Measurements from ENCODE around the gene PPP1CA.

Gene PPP1CA

DNA sequence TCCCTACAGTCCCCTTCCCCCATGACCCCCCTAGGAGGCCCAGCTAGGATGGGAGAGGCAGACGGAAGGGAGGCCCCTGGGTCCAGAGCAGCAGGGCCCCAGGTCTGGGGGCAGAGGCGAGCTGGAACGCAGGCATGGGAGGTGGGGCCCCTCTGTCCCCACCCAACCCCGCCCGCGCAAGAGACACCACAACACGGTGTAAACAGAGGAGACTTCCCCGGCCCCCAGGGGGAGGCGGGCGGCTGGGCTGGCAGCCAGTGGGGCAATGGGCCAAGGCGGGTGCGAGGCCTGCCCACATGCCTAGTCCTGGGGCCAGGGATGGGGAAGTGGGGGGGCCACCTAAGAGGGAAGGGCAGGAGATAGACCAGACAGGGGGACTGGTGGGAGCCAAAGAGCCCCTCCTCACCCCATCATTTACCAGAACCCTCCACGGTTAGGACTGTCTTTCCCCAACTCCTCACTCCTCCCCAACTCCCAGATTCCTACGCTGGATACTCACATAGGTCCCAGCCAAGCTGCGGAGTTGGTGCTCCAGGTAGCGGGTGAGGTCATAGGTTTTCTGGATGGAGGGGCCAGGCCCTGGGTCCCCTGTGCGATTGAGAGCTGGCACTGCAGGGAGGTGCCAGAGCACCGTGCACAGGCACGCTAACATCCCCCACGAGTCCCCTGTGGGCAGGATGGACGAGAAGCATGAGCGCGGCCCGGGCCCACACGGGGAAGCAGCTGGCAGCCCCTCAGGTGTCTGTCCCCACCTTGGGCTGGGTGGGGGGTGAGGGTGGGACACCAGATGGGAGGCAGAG lies 34.5 kb downstream of the PPP1CA start:
- DNase-seq: no peak

GRCh38 chr11:67366546-67366945 lies 35.1 kb downstream of the PPP1CA start:
- DNase-seq: no peak

DNA sequence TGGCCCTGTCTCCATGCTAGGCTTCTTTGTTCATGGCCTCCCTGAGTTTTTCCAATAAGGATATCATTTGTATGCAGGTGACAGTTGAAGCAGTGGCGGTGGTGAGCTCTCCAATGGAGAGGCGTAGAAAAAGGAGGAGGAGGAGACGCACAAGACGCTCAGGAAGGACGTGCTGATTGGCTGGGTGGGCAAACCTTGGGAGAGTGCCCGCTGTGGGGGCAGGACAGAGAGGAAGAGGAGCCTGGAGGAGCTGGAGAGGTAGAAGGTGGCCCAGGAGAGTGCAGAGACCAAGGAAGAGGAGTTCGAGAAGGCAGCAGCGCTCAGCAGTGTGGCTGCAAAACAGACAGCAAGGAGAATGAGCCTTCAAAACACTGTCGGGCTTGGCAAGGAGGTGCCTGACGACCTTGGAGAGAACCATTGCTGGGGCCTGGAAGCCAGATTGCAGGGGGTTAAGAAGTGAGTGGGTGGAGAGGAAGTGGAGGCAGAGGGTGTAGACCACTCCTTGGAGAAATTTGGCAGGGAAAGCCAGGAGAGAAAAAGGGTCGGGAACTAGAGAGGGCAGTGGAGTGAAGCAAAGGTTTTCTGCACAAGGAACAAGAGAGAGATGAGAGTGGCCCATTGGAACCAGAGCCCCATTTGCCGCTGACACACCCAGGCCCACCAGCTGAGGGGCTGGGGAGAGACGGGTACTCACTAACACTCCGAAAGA lies 35.8 kb downstream of the PPP1CA start:
- no peak for DNase-seq

DNA sequence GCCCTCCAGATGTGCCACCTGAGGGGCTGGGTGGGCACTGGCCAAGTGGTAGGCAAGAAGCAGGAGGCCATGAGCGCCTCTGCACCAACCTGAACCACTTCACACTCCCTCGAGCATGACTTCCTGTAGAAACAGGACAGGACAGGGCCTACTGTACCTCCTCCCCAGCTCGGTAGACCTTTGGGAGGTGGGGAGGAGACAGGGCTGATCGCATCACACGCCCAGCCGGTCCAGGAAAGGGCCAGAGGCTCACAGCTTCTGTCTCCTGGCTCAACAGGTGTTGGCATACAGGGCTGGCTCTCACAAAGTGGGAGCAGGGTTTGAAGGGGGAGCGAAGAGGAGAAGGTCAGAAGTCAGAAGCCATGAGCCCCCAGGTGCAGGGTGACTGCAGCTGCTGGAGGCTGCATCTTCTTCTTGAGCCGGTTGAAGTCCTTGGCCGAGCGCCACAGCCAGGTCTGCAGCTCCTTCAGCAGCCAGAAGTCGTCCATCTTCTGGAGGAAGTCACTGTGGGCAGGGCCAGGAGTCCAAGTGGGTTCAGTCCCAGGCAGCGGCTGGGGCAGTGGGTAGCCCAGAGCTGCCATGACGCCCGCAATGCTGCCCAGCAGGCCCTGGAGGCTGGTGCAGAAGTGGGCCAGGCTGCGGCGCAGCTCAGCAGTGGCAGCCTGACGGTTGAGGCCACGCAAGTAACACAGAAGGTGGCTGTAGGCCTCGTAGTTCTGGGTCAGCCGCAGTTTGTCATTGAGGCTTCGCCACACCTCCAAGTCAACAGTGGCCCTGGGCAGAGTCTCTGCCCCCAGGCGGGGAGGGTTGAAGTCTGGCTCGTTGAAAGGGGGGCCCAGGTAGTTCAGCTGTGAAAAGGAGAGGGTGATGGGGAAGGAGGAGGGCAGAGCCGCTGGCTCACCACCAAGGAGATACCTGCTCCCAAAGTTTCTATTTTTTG lies 36.6 kb downstream of the PPP1CA start:
- DNase-seq: no peak

DNA sequence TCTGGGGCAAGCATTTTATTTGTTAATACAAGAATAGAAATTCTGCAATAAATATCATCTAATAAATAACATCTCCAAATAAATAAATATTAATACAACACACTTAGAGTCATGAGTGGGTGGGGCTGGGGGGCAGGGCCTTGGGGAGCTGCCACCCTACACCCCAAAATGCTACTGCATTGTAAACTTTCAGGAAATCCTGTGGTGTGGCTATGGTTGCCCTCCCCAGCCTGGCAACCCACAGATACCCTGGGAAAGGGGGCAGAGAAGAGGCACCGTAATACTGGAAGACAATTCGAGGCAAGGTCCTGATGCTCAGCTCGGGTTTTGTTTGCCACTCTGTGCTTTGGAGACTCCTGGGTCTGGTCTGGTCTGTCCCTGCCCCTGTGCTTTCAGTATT lies 37.5 kb downstream of the PPP1CA start:
- DNase-seq: no peak

DNA sequence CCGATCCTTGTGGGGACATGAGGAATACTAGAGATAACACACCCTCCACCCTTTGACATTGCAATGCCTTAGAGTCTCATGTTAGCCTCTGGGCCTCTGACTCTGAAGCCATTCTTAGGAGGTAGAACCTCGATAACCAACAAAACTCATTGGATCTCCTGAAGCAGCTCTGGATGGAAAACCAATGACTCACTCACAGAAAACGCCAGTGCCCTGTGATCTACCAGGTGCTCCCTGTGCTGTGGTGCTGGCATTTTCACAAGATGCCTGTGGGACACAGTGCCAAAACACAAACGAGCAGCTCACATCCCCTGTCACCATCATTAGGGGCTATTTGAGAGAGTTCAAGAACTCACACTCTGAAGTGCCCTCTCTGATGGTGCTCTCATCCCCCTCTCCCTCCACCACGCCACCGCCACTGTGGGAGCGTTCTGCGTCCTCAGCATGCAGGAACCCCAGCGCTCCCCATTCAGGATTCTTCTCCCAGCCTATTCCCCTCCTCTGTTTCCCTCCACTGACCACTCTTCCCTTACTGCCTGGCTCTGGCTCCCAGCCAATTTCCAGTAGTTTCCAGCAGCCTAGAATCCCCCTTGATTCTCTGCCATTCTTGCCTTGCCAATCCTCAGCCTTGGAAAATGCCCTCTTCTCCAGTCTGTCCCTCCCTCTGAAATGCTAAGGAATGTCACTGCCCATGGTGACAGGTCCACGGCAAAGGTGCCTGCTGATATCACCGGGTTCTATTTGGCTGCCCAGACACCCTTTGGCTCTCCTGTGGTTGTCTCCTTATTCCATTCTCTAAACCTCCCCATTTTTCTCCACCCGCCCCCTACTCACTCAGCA lies 43.6 kb downstream of the PPP1CA start:
- DNase-seq: no peak

DNA sequence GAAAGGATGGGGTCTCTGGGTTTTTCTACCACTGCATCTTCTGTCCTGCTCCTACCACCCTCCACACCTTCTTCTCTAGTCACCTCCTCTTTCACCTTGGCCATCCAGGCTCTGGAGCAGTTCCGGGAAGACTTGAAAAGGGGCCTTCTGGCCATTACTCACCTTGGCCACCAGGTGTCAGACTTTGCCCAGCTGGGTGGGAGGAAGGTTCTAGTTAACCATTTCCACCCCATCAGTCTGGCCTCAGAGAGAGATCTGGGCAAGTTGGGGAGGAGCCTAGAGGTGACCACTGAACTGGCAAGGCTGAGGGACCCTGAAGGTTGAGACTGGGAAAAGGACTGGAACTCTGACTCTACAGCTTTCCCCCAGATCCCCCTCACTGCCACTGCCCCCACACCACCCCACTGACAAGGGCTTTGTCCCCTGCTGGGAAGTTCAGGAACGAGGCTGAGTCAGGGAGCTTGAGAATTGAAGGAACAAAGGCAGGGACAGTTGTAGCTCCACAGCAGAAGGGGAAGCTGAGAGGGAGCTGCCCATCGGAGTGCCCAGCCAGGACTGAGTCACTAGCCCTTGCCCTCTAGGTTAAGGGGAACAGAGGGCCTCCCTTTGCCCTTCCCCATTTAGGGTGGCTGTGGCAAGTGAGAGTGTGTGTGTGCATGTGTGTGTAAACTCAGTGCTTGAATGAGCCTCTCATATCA lies 44.6 kb downstream of the PPP1CA start:
- peak; percentile 58 for DNase-seq

GRCh38 chr11:67356387-67356863 lies 45.2 kb downstream of the PPP1CA start:
- no peak for DNase-seq

DNA sequence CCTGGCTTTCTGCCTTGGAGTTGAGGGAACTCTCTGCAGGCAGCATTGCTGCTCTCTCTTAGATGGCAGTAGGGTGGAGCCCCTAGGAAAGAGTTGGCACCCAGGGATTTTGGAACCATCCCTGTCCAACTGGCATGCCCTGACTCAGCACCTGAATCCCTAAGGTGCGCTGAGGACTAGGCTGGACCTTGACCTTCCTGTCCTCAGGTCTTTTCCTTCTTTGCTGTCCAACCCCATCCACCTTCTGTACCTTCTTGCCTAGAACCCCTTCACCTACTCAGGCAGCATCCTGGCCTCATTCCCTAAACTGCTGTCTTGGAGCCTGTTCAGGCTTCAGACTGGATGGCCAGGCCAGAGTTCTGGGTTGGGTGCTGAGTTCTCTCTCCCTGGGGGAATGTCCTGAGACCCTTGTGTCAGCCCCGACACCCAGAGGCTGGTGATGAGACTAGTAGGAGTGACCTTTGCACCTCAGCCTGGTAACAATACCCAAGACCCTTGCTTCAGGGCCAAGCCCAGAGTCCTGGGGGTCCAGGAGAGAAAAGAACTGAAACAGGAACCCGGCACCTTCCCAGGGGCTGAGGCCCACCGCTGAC lies 45.8 kb downstream of the PPP1CA start:
- DNase-seq: no peak

GRCh38 chr11:67355023-67355793 lies 46.5 kb downstream of the PPP1CA start:
- DNase-seq: no peak

DNA sequence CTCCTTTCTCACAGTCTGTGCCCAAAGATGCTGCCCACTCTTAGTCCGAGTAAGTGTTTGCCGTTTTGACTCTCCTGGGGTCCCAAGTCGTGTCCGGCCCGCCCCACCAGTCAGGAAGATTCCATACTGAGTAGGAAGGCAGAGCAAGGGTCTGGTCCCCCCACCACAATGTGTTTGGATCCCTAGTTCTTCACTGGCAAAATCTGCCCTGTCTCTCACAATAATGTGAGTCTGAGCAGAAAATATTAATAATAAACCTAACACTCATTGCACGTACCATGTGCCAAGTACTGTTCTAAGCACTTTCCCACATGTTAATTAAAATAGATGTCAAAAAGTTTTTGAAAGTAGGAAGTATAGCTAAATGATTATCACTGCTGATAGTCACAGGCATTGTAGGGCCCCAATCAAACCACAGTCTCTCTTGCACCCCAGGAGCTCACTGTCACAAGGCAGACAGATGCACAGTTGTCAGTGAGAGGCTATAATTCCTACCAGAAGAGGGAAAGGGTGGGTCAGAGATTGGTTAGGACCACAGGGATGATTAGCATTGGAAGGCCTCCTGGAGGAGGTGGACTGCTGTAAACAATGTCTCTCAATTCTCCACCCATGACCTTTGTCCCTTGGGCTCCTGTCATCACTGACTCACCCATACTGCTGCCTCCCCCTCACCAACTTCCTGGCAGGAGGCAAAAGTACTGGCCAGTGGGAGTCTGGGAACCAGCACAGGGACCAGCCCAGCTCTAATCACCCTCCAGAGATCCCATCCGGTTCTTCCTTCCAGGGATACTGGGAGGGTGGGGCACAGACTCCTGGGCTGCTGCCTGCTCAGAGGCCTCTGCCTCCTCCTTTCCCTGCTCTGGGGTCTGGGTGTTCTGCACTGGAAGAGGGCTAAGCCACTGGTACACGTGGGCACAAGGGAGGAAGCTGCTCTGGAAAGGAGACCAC lies 47.3 kb downstream of the PPP1CA start:
- no peak for DNase-seq

- DNase-seq: peak; percentile 86
Observed at GRCh38 chr11:67353317-67354074, 48.2 kb downstream of the PPP1CA start, which contains the start of gene POLD4. TSS of gene POLD4 (minus strand) at chr11:67353546. CDS start at chr11:67353399, 147 bp downstream.

GRCh38 chr11:67352546-67353316 lies 48.9 kb downstream of the PPP1CA start:
- DNase-seq: peak; percentile 37

DNA sequence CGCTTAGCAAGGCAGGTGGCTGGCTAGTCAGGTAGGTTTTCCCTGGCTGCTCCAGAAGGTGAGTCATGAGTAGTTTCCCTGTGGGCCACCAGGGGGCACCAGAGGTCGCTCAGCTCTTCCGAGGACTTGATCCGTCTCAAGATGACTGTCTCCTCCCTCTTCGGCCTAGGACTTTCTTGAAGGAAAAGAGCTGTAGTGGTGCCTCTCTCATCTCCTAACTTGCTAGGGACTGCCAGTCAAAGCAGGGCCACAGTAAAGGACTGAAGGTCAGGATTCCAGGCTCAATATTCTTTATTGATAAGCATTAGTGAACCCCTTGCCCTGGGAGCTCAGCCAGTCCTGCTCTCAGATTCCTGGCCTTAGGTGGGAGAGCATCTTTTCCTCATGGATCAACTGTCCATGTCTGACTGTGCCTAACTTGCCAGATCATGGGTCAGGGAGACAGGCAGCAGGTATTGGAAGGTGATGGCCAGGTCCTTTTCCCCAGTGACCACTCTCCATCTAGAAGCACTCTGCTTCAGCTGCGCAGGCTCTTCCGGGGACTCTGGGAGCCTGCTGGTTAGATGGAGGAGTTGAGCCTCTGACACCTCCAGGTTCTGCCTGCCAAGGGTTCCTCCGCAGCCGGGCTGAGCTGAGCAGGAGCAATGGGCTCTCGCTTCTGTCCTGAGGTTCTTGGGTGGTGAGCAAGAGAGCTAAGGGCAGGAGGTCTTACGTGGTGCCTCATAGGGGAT lies 50.2 kb downstream of the PPP1CA start:
- DNase-seq: peak; percentile 50

DNA sequence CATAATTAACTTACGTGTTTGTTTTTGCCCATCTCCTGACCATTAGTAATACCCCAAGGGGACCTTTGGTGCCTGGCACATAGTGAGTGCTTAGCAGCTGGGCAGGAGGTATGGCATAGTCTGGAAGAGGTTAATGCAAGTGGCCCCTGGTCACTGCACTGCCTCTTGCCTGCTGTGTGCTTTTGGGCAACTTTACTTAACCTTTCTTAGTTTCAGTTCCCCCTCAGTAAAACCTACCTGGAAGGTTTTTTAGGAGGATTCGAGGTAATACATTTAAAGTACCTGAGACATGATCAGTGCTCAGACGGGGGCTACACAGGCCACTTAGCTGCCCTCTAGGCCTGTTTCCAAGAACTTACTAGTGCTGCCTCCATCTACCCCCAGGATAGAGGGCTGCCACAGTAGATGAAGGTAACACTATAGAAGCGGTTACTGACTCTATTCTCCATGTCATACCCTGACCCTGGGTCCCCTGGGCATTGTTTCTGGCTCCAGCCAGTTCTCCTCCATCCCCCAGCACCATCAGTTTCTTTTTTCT lies 51.7 kb downstream of the PPP1CA start:
- no peak for DNase-seq

DNA sequence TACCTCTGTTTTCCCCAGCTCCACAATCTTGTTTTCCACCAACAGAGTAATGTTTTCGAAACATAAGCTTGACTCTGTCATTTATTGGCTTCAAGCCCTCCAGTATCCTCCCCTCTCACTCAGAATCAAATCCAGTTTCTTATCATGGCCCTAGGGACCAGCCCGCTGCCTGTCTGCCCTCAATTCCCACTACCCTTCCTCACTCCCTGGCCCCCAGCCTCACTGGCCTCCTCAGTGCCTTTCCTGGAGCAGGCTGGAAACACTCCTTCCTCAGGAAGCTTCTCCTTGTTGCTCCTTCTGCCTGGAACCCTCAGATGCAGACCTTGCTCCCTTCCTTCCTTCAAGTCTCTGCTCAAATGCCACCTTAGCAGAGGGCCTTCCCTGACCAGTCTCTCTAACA lies 52.2 kb downstream of the PPP1CA start:
- DNase-seq: no peak
